ENCODE results near the gene MED15.

GRCh38 chr22:20511578-20512229 is 4.3 kb downstream of the MED15 start:
- TF ChIP-seq CTCF (conservative IDR thresholded peaks at IDR 0.05; ENCODE audit: low read depth in 2 of 2) (no peak), CREB1 (CRISPR knock-in tag; IDR thresholded peaks at IDR 0.05; ENCODE audit: low read depth) (no peak), EZH2 (IDR thresholded peaks at IDR 0.05; ENCODE audit: low read depth, unreplicated experiment) (no peak), REST (IDR thresholded peaks at IDR 0.05; ENCODE audit: unreplicated experiment) (no peak)
